GM12872 (cell line): ENCODE measurements around the gene RBMS3.

ENCODE experiments used
- CTCF ChIP-seq: IDR thresholded peaks from 3 replicates; pipeline ENCODE4 v1.5.1; 2011; ENCODE audit warnings: low read depth, mild to moderate bottlenecking, low read length, moderate library complexity; ENCODE audit not compliant: insufficient read depth

The RBMS3 gene

DNA sequence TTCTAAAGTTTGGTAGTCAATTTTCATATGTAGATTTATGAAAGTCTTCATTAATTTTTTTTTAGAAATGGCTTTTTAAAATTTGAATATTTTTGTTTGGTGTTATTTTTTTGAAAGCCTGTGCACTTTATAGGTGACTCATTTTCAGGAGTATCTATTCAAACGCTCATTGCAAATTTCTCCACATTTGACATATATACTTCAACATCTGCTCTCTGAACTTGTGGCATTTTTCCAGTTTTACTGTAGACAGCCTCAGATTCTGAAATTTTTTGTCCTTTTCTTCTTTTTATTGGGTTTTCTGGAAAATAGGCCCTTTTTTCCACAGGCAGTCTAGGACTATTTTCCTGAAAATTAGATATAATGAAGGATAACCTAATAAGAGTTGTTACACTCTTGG lies 396.6 kb downstream of the RBMS3 start:
- no peak for TF ChIP-seq CTCF

DNA sequence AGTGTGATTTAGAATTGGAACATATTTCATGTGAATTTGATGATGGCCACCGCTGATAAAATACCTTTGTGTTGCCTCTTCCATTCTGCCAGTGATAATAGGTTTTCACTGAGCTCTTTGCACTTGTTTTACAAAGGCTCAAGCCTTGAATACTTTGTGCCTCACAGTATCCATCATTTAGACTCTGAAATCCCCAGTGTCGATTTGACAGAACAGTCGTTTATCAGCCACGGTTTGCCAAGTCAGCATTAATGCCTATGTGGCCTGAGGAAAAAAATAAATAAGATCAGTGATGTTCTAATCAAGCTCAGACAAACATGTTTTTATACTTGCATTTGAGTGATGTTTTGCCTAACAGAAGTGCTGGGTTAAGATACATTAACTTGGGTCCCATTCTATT lies 399.1 kb downstream of the RBMS3 start:
- no peak for TF ChIP-seq CTCF

- TF ChIP-seq CTCF: no peak
These were observed 402.4 kb downstream of the RBMS3 start for GRCh38 chr3:29683018-29683993.

GRCh38 chr3:29686889-29687592 lies 406.2 kb downstream of the RBMS3 start:
- TF ChIP-seq CTCF: no peak

DNA sequence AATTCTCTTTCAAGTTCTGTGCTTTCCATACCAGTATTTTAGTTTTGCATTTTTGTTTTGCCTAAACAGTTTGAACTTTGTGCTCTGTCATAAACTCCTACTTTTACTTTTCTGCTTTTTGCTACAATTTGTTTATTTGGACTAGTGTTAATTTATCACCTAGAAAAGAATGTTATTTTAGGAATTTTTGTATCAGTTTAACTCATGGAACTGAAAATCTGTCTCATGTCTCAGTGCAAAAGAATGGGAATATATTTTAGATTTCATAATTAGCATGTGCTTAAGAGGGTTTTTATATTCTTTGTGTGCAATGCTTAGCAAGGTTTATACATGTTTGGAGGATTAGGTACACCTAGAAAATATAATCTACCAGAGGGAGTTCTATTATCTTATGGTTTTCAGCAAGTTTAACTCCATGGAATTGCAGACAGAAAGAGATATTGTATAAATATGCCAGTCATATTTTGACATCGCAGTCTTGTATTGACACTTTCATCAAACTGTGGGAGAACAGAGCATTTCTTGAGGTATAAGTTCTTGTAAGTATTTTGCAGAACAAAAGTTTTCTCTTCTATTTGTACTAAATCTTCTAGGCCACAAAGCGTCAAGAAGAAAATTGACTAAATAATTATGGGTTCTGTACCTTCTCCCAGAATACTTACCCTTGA lies 409.9 kb downstream of the RBMS3 start:
- TF ChIP-seq CTCF: no peak

DNA sequence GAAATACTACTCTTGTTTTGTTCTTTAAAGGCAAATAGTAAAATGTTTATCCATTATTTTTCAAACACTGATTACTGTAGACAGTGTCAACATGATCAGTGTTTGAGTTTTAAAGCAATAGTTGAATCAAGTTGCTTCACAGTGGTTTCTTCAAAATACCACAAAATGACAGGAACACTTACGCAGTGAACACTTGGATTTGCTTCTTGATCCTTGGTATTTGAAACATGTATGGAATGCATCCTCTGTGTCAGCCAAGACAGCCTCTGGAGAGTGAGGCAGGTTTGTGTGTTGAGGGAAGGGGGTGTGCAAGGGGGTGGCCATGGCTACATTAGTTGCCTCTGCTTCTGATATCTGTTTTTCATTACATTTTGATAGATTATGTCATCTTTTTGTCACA lies 413.0 kb downstream of the RBMS3 start:
- no peak for TF ChIP-seq CTCF

DNA sequence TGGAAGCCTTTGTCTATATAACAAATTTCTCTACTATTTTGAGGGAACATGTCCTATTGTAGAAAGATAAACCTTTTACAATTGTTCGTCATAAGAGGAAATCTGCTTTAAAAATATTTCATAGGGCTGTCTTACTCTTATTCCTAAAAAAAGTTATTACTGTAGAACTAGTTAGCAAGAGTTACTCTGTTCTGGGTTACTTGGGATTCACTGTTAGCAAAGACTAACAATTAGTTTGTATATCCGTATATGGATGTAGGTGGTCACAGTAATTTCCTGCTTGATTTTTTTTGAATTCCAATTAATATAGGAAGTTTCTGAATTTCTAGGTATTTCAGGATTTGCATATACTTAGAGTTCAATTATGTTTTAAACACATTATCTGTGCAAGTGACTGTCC lies 413.5 kb downstream of the RBMS3 start:
- no peak for TF ChIP-seq CTCF
